GM03348 (cell line): ENCODE results near the gene SCG5.

Source experiments
- DNase-seq: peaks from one replicate; pipeline ENCODE4 v3.0.0; 2012; ENCODE audit warnings: low spot score

SCG5 gene

GRCh38 chr15:32659340-32660155 is 18.0 kb downstream of the SCG5 start:
- peak; percentile 76 for DNase-seq

- DNase-seq, result no peak
Observed at GRCh38 chr15:32663671-32664070, 22.2 kb downstream of the SCG5 start.

- DNase-seq, result no peak
Observed at GRCh38 chr15:32664796-32665195, 23.3 kb downstream of the SCG5 start.

- DNase-seq, result no peak
Observed at GRCh38 chr15:32667321-32667720, 25.8 kb downstream of the SCG5 start.

GRCh38 chr15:32668942-32669341 is 27.4 kb downstream of the SCG5 start:
- no peak for DNase-seq

DNA sequence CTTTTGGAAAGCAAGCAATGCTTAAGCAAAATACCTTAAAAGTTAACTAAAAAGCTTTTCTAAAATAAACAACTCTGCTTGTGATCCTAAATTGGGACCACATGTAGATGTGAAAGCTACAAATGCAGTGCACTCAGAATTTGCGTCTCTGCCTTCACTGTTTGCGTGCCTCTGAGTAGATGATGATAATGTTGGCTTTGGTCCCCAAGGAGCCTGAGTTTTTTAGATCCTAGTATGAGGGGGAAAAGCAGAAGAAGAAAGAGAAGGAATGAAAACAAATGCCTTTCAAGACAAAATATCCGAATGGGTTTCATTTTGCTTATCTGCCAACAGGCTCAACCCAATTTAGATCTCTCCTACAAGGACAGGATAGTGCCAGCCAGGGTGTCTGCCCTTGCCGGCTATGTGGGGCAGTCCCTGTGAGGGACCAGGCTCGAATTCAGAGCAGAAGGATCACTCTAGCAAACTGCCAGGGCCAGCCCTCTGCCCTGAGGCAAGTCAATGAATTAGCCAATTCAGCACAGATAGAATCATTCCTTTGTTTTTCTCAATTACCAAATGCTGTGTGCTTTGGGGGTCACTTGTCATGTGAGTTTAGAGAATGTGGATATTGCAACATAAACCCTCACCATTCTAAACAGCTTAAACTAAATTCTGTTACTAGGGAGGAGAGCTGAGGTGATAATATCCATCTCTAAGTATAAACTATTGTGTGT is 28.5 kb downstream of the SCG5 start:
- peak; percentile 64 for DNase-seq

- no peak for DNase-seq
Observed at GRCh38 chr15:32670623-32671022, 29.1 kb downstream of the SCG5 start.

GRCh38 chr15:32671339-32672325 is 30.1 kb downstream of the SCG5 start:
- peak; percentile 79 for DNase-seq

DNA sequence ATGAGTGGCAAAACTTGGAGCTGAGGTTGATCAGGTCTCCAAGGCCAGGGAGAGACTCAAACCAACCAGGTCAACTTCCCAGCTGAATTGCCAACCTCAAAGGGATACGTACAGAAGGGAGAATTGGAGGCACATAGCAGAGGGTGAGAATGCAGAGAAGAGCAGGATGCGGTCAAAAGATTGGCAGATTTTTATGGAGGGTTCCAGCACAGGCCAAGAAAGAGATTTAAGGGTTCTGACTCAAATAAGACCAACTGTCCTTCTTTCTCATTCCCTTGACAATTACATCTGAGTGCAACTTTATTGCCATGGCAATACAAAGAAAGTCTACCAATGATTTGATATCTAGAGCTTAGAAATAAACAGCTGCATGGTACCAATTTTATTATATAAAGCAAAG is 33.2 kb downstream of the SCG5 start:
- no peak for DNase-seq

DNA sequence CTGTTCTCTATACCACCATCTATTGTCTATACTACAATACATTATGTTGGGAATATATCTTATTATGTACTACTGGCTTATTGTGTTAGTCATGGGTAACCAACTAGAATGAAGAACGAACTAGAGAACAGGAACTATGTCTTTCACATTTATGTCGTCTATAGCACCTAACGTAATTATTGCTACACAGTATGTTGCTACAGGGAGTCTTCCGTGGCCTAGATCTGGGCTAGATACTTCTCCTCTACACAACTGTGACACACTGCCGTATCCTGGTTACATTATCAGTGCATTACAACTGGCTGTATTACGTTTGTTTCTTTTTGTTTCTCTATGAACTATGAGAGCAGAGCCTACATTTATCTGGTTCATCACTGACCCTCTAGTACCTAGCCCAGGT is 34.0 kb downstream of the SCG5 start:
- DNase-seq, result no peak

- DNase-seq, result no peak
Observed at GRCh38 chr15:32676169-32676568, 34.7 kb downstream of the SCG5 start.

DNA sequence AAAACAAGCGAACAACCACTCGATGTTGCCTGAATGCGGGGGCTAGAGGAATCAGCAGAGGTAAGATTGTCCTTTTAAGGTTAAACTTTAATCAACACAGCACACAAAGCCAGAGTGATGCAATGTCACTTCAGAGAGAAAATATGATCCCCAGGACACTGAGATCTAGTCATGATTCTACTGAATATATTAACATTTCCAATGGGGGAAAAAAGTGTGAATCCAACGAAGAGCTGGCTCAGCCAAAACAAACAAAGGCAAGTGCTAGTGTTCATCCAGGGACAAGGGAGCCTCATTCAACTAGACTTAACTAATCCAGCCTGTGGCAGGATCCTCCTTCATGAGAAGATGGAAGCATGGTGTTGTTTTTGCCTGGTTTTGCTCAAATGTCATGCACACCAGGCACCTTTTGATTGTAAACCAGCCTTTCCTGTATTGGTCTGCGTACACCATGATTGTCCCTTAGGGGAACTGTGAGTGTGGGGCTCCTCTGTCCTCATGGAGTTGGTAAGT is 35.8 kb downstream of the SCG5 start:
- no peak for DNase-seq

- no peak for DNase-seq
Observed at GRCh38 chr15:32679298-32679690, 37.8 kb downstream of the SCG5 start.

DNA sequence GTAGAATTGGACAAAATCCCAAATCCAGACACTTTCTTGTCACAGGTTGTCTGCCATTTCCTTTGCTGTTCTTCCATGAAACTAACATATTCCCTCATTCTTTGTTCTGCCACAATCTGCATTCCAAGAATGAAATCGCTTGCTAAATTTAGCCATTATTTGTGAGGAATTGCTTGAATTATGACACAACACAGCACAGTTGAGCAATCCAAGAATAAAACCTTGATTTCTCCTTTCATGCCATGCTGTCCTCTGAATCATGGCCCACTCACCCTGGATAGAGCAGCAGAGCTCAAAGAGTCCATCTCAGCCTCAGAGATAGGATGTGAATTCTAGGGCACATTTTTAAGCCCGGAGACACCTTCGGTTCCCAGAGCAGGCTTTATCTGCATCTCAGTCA is 41.1 kb downstream of the SCG5 start:
- peak; percentile 78 for DNase-seq

GRCh38 chr15:32682977-32683630 is 41.6 kb downstream of the SCG5 start:
- DNase-seq, result no peak

DNA sequence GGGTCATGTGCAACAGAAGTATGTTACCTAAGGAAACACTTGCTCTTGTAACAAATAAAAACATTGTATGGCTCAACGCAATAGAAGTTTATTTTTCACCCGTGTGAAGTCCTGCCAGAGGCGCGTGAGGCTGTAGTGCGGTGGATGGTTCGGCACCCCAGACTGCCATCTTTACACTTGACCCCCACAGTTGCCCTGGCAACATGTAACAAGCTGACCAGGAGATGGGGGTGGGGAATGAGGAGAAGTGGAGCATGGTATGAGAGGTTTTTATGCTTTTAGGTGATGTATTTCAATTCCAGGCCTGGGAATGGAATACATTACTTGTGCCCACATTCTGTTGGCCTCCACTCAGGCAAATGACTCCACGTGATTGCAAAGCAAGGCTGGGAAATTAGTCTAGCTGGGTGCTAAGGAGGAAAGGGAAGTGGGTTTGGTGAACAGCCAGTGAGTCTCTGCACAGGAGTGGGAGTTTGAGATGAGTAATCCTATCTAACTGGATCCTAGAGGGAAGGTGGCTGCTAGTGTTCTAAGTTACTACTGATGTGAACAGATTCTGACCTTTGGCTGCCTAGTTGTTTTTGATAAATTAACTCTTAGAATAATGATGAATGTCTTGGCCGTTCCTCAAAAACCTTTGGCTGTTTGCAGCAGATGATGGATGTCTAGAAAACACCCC is 42.5 kb downstream of the SCG5 start:
- DNase-seq, result peak; percentile 85

GRCh38 chr15:32685576-32685975 is 44.1 kb downstream of the SCG5 start:
- DNase-seq, result peak; percentile 49

DNA sequence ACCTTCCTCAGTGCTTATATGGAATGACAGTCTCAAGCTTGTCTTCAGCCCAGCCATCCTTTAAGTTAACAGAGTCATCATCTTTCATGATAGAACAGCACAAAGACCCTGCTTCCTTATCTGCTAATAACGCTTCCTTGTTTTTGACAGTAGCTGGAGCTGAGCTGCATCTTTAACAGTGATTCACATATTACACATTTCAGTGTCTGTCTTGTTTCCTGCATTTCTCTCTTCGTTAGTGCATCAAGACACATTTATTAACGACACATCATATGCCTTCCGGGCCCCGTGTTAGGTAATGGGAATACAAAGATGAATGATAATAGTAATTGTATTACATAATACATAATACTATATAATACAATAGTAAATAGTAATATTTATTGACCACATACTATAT is 46.0 kb downstream of the SCG5 start:
- peak; percentile 43 for DNase-seq

GRCh38 chr15:32688151-32688639 is 46.7 kb downstream of the SCG5 start:
- DNase-seq, result no peak

DNA sequence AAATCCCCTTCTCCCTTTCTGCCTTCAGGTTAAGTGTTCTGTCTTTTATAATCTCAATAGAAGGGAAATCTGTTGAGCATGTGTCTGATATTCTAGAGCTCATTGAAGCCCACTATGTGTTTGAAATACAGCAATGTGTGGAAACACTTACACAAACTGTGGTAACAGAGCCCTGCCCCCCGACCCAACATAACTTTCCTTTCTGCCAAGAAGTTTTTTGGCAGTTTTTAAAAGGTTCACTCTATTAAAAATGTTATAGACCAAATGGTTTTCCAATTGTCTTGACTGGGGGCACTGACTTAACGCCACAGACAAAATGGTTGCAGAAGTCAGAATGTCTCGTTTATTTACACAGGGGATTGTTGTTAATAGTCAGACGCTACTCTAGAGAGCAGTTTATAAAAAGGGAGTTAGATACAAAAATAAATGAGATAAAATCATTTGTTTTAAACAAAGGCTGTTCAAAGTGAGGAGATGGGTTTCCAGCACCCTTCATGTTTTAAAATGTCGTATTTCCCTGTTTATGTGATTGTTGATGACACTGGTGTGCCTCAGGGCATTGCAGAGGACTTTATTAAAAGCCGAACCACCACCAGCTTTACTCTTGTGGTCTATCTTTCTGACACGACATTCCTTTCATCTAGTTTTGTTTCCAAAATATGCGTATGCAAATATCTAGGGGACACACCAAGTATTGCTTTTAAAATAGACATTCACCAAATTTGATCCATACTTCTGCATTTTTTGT is 49.6 kb downstream of the SCG5 start:
- no peak for DNase-seq
